Testis (tissue), 5 donors: Measurements from ENCODE around the gene CYP4F22. TPM values are rescaled to one million over a fixed set of nuclear protein-coding genes. Genes with fewer than 3 reads are reported as not detected.
A peak's percentile ranks its signal among the peaks of the same experiment; 100 is the strongest.

Source experiments
- DNase-seq: peaks from one replicate; pipeline ENCODE4 v3.0.0-alpha.2; 2019
- H3K27ac ChIP-seq, 2 donors: fragments of 200-600 bp; sonication (generic); one replicate each; pipeline ENCODE4 v1.5.1; 2019
- H3K27me3 ChIP-seq: fragments of 200-600 bp; sonication (generic); one replicate; pipeline ENCODE4 v1.5.1; 2019
- H3K36me3 ChIP-seq: fragments of 200-600 bp; sonication (generic); one replicate; pipeline ENCODE4 v1.5.1; 2017; ENCODE audit warnings: low read depth; ENCODE audit errors: missing control alignments
- H3K4me1 ChIP-seq: fragments of 200-600 bp; sonication (generic); one replicate; pipeline ENCODE4 v1.5.1; 2019
- H3K4me3 ChIP-seq, 2 donors: fragments of 200-600 bp; sonication (generic); one replicate each; pipeline ENCODE4 v1.5.1; 2017 to 2019
- H3K9me3 ChIP-seq: fragments of 200-600 bp; sonication (generic); one replicate; pipeline ENCODE4 v1.5.1; 2017
- CTCF ChIP-seq, 3 experiments: fragments of 450-650 bp in 2 of 3; fragments of 200-600 bp in 1 of 3; sonication (generic) in 1 of 3; IDR thresholded peaks; one replicate each; pipeline ENCODE4 v1.5.1; 2016 to 2019; ENCODE audit warnings: antibody characterized with exemption in 3 of 3, mild to moderate bottlenecking in 2 of 3, moderate library complexity in 1 of 3
- POLR2A ChIP-seq: fragments of 450-650 bp; IDR thresholded peaks from one replicate; pipeline ENCODE4 v1.6.1; 2017; ENCODE audit warnings: antibody characterized with exemption, mild to moderate bottlenecking, moderate library complexity
- WGBS, 2 donors: methylation state at CpG; one replicate each; pipeline ENCODE4 v1.1.5; 2018; 5-methylcytosine and 5-hydroxymethylcytosine counted together
- intact Hi-C: fragments of 100-400 bp; cut with DNase I; formaldehyde crosslinking; loops from one replicate; pipeline ENCODE4 v1.15.1; 2023; ENCODE audit warnings: low total_unique reads
- long read RNA-seq, 2 donors: transcript quantifications; one replicate each; lab custom pipeline, GENCODE V29; 2026
- polyA plus RNA-seq: library from polyadenylated mRNA; stranded (reverse); fragments of 350-450 nt; fragmentation: Illumina TruSeq; extraction: RNeasy Lipid Tissue Mini Kit (QIAGEN cat#74804); gene quantifications from one replicate; pipeline ENCODE4 v1.2.3, GENCODE V29; 2014; ENCODE audit warnings: low read depth, low replicate concordance; ENCODE audit not compliant: insufficient read depth
- total RNA-seq, 2 donors: library from RNA; depleted of rRNA; stranded (reverse); fragments of >200 nt; gene quantifications; one replicate each; pipeline ENCODE4 v1.2.3, GENCODE V29; 2016

Gene CYP4F22
- total RNA-seq (1 to 10 TPM; 2.1 to 5.8 TPM), polyA plus RNA-seq (2.5 TPM)
- long read RNA-seq, donor 1 = 0 reads
- long read RNA-seq, donor 2 = 0 reads

GRCh38 chr19:15508035-15508710 is at the start of gene CYP4F22:
CYP4F22 (plus strand) TSS chr19:15508525; CDS start chr19:15525337, 16,812 bp downstream.
- Histone ChIP-seq H3K27ac (no peak within 1 kb of the TSS), H3K27me3 (no peaks in the 10 kb centered on the region), H3K9me3 (no peaks in the 10 kb centered on the region), H3K4me1 (peaks cover 4% of the 10 kb centered on the region), H3K4me3 (peak within 1 kb of the TSS; percentile 15 to 45), H3K36me3 (no peaks in the 10 kb centered on the region)
- intact Hi-C loops = no loop called here
- WGBS, 2 donors = 4 to 5% methylated on average over 25 to 52 of the region's 52 CpGs
- TF ChIP-seq CTCF (IDR thresholded peaks at IDR 0.05) (no peak), POLR2A (no peak)
- no peak for DNase-seq

DNA sequence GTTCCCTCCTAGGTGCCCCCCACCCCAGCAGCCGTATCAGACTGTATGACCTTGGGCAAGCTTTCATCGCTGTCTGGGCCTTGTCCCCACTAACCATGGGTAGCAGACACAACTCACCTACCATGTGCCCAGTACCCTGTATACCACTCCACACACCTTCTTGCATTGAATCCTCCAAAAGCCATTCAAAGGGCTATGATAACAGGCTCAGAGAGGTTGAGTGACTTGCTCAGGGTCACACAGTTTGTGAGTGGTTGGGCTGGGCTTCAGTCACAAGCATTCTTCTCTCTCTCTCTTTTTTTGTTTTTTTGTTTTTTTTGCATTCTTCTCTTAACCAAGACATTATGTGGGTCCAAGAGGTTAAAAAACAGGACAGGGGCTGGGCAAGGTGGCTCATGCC is 46.6 kb upstream of the CYP4F22 start:
- Histone ChIP-seq H3K9me3 (no peaks in the 10 kb centered on the region), H3K4me1 (no peaks in the 10 kb centered on the region), H3K4me3 (no peak overlapping the region), H3K27me3 (no peaks in the 10 kb centered on the region), H3K36me3 (no peaks in the 10 kb centered on the region), H3K27ac (no peak overlapping the region)
- intact Hi-C loops = no loop called here
- WGBS, 2 donors = 61 to 73% methylated on average over 2 of the region's 2 CpGs
- TF ChIP-seq CTCF (IDR thresholded peaks at IDR 0.05) = no peak
- TF ChIP-seq POLR2A = no peak
- no peak for DNase-seq

DNA sequence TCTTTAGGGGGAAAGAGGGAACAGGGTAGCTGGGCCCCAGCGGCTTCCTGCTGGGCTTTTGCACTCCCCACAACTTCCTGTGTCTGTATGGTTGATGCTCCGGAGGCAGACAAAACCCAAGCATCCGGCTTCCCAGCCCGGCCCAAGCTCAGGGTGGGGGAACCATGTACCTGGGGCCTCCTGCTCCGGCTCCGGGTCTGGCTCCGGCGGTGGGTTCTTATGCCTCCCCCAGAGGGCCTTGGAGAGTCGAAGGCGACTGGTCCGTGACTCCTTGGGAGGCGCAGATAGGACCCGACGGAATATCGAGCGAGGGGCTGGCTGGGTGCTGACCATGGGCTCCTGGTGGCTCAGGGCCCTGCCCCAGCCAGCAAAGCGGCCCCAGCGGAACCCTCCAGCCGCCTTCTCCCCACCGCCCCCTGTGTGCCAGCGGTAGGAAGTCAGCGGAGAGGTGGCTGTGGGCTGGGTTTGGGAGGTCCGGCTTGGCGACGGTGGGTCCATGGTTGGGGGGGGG is 44.4 kb upstream of the CYP4F22 start:
- WGBS, 2 donors = 27 to 80% methylated on average over 1 to 21 of the region's 25 CpGs
- no peak for DNase-seq
- no peaks in the 10 kb centered on the region for H3K27me3 ChIP-seq
- no peak overlapping the region for H3K27ac ChIP-seq
- no peaks in the 10 kb centered on the region for H3K4me1 ChIP-seq
- peak overlapping the region in 1 of 2 donors; percentile 38 for H3K4me3 ChIP-seq
- intact Hi-C loops = no loop called here
- no peaks in the 10 kb centered on the region for H3K9me3 ChIP-seq
- H3K36me3 ChIP-seq = no peaks in the 10 kb centered on the region
- TF ChIP-seq POLR2A = no peak
- TF ChIP-seq CTCF (IDR thresholded peaks at IDR 0.05) = no peak

GRCh38 chr19:15464394-15465385 is 43.6 kb upstream of the CYP4F22 start, which contains the start of gene RASAL3:
RASAL3 (minus strand) TSS chr19:15464544; CDS start chr19:15464358, 186 bp downstream.
- DNase-seq = no peak
- WGBS, 2 donors = 32 to 36% methylated on average over 16 to 17 of the region's 17 CpGs
- intact Hi-C loops = no loop called here
- no peaks in the 10 kb centered on the region for H3K4me1 ChIP-seq
- no peaks in the 10 kb centered on the region for H3K36me3 ChIP-seq
- no peak within 1 kb of the TSS for H3K27ac ChIP-seq
- TF ChIP-seq CTCF (IDR thresholded peaks at IDR 0.05) (no peak), POLR2A (no peak)
- peak within 1 kb of the TSS in 1 of 2 donors; percentile 38 for H3K4me3 ChIP-seq
- H3K9me3 ChIP-seq = no peaks in the 10 kb centered on the region
- H3K27me3 ChIP-seq = no peaks in the 10 kb centered on the region
